ENCODE measurements around the gene VPS51. TPM values are rescaled to one million over a fixed set of nuclear protein-coding genes. Genes with fewer than 3 reads are reported as not detected.

The VPS51 gene
- total and polyA plus RNA-seq, 10 of the 15 experiments (the other 5 are each of a cell fraction or from before 2014, with no cell fraction given): 1.5 to 279 (median 53.2) TPM

DNA sequence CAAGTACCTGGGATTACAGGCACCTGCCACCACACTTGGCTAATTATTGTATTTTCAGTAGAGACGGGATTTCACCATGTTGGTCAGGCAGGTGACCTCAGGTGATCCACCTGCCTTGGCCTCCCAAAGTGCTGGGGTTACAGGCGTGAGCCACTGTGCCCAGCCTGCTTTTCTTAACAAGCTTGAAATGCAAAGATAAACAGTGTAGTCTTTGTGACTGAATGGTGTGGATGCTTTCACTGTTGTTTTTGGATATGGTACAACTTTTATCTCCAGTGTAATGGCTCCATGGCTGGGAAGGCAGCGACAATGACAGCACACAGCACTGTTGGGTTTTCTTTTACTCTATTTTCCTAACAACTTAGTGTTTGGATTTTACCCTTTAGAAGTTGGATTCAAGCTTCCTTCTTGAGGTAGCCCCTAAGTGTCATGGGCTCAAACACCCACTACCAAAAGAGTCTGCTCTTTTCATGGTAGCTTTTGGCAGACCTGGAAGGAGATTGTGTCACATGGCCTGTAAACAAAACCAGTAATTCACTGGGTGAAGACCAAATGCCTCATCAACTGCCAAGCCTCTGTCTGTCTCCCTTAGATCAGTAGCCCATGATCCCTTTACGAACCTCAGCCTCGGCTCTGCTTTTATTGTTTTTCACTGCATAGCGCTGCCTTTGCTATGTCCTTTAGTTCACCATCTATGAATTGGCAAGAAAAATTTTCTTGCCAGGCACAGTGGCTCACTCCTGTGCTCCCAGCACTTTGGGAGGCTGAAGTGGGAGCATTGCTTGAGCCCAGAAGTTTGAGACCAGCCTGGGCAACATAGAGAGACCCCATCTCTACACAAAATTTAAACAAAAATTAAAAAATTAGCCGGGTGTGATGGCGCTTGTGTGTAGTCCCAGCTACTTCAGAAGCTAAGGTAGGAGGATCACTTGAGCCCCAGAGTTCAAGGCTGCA is 6.4 kb downstream of the VPS51 start:
- peaks cover 2% of the 10 kb centered on the region for H3K79me2 ChIP-seq (ENCODE audit: control insufficient read depth, insufficient read depth, low read length)
- no peak for ATAC-seq
- ChIA-PET SMC1A (ENCODE audit: uncharacterized antibody, unreplicated experiment) (interaction anchor here (0.6 to 2.0 kb wide), 3 partner anchors 8 to 227 kb away, joined by 3 to 5 read pairs (median 3); partner anchors contain the start of gene ARL2), CTCF (interaction anchor here (0.5 to 1.9 kb wide), 6 partner anchors 10 to 315 kb away, joined by 3 to 6 read pairs (median 4); partner anchors contain the start of gene ZNHIT2), RAD21 (ENCODE audit: unreplicated experiment) (no interaction called here), POLR2A (interaction anchor here (0.6 to 1.6 kb wide), 2 partner anchors 30 to 76 kb away, joined by 3 read pairs; no protein-coding TSS in a partner anchor)
- WGBS (ENCODE audit: insufficient coverage, insufficient replicate concordance, low lambda C conversion rate, missing lambda C conversion rate): 95% methylated on average over 8 of the region's 8 CpGs
- in situ Hi-C loops (cut with MboI) (no loop called here), intact Hi-C loops (cut with micrococcal nuclease; ENCODE audit: unreplicated experiment) (no loop called here)
- H3K4me3 ChIP-seq: no peak overlapping the region
- no peaks in the 10 kb centered on the region for H3K27me3 ChIP-seq (replicated peaks in 1 of 2; ENCODE audit: control insufficient read depth in 2 of 2, insufficient read depth in 2 of 2, low read length in 1 of 2)
- H3K36me3 ChIP-seq (ENCODE audit: control insufficient read depth in 2 of 2, insufficient read depth in 2 of 2, low read length in 1 of 2): peaks cover 2 to 11% of the 10 kb centered on the region in 2 experiments; a peak in 3 of 4 replicates
- H3K27ac ChIP-seq (ENCODE audit: control insufficient read depth, insufficient read depth): no peak overlapping the region
- no TSS peak for BruUV-seq (replicated peaks)
- no peak overlapping the region for H3K9ac ChIP-seq (ENCODE audit: control insufficient read depth, insufficient read depth, low read length)
- FAIRE-seq: no peak
- no peak overlapping the region for H3K4me2 ChIP-seq (ENCODE audit: control insufficient read depth, insufficient read depth)
- peaks cover 2% of the 10 kb centered on the region; the same call in 1 of the 2 replicates for H3K4me1 ChIP-seq (ENCODE audit: control insufficient read depth, insufficient read depth, low read length)
- TF ChIP-seq BMI1 (IDR thresholded peaks at IDR 0.05; ENCODE audit: borderline replicate concordance): no peak
- TF ChIP-seq IKZF1 (conservative IDR thresholded peaks at IDR 0.05): no peak
- TF ChIP-seq WRNIP1 (IDR thresholded peaks at IDR 0.05; ENCODE audit: borderline replicate concordance, low read depth, low read length): no peak
- TF ChIP-seq PAX5 (IDR thresholded peaks at IDR 0.05; ENCODE audit: borderline replicate concordance, low read depth, low read length): no peak
- TF ChIP-seq CHD4 (IDR thresholded peaks at IDR 0.05): no peak
- no peak for TF ChIP-seq SIN3A (IDR thresholded peaks at IDR 0.05; ENCODE audit: low read depth, low read length)
- no peaks in the 10 kb centered on the region for H4K20me1 ChIP-seq (ENCODE audit: control insufficient read depth, insufficient read depth)
- no peak for DNase-seq (ENCODE audit: low read depth, low spot score)
- no peak overlapping the region for H2AFZ ChIP-seq (ENCODE audit: control insufficient read depth, low read depth, low read length)
- H3K9me3 ChIP-seq (replicated peaks; ENCODE audit: control insufficient read depth, insufficient read depth, low read length): no peaks in the 10 kb centered on the region

- Histone ChIP-seq H3K36me3 (ENCODE audit: control insufficient read depth in 2 of 2, insufficient read depth in 2 of 2, low read length in 1 of 2) (peaks cover 9 to 11% of the 10 kb centered on the region in 2 experiments), H3K4me3 (no peak overlapping the region), H3K4me1 (ENCODE audit: control insufficient read depth, insufficient read depth, low read length) (no peaks in the 10 kb centered on the region), H3K27ac (ENCODE audit: control insufficient read depth, insufficient read depth) (no peak overlapping the region), H4K20me1 (ENCODE audit: control insufficient read depth, insufficient read depth) (no peaks in the 10 kb centered on the region), H2AFZ (ENCODE audit: control insufficient read depth, low read depth, low read length) (no peak overlapping the region), H3K27me3 (replicated peaks in 1 of 2; ENCODE audit: control insufficient read depth in 2 of 2, insufficient read depth in 2 of 2, low read length in 1 of 2) (no peaks in the 10 kb centered on the region), H3K79me2 (ENCODE audit: control insufficient read depth, insufficient read depth, low read length) (peaks cover 2% of the 10 kb centered on the region), H3K9me3 (replicated peaks; ENCODE audit: control insufficient read depth, insufficient read depth, low read length) (no peaks in the 10 kb centered on the region), H3K4me2 (ENCODE audit: control insufficient read depth, insufficient read depth) (no peak overlapping the region), H3K9ac (ENCODE audit: control insufficient read depth, insufficient read depth, low read length) (no peak overlapping the region)
- no peak for FAIRE-seq
- ChIA-PET POLR2A (no interaction called here), SMC1A (ENCODE audit: uncharacterized antibody, unreplicated experiment) (interaction anchor here (2.0 kb wide), 1 partner anchor 90 kb away, joined by 5 read pairs; the partner anchor contains the start of gene ARL2), RAD21 (ENCODE audit: unreplicated experiment) (no interaction called here), CTCF (interaction anchor here (0.7 to 1.9 kb wide), 5 partner anchors 9 to 162 kb away, joined by 3 to 6 read pairs (median 4); partner anchors contain the start of genes TM7SF2 and ZNHIT2)
- in situ Hi-C loops (cut with MboI): no loop called here
- intact Hi-C loops (cut with micrococcal nuclease; ENCODE audit: unreplicated experiment): no loop called here
- no peak for DNase-seq (ENCODE audit: low read depth, low spot score)
- TF ChIP-seq MXI1 (IDR thresholded peaks at IDR 0.05; ENCODE audit: low read depth, low read length) (no peak), NR2C2 (IDR thresholded peaks at IDR 0.05; ENCODE audit: borderline replicate concordance, control insufficient read depth, insufficient read length, low read depth) (no peak), ZBED1 (IDR thresholded peaks at IDR 0.05; ENCODE audit: borderline replicate concordance) (no peak), RFX5 (IDR thresholded peaks at IDR 0.05; ENCODE audit: low read depth, low read length) (no peak)
- ATAC-seq: no peak
- no TSS peak for BruUV-seq (replicated peaks)
Observed at GRCh38 chr11:65103476-65103875, 7.5 kb downstream of the VPS51 start.

Data from GM12878 (cell line).